ENCODE results near the gene GALNT7. TPM values are rescaled to one million over a fixed set of nuclear protein-coding genes. Genes with fewer than 3 reads are reported as not detected.

The GALNT7 gene
- polyA plus RNA-seq, 3 donors: 12.3 to 29.0 (median 19.7) TPM

DNA sequence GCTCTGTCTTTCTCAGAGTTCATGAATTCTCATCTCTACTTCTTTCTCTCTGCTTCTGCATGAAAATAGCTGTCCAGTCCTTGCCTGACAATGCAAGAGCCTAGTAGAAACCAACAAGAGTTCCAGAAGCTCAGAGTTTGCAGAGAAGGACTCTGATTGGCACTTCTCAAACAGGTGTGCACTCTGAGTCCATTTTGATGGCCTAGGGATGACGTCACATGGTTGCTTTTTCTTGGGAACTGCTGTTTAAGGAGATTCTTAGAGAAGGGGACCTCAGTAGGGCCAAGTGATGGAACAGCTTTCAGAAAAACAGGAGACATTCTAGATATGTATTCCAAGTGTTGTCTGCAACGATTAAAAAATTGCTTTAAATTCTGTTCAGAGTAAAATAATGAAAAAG, 108.7 kb downstream of the GALNT7 start:
- Mint-ChIP-seq H3K4me1 (peaks cover 15% of the 10 kb centered on the region), H3K4me3 (no peak overlapping the region), H3K27ac (no peak overlapping the region), H3K36me3 (peaks cover 14 to 25% of the 10 kb centered on the region in 2 donors), H3K9me3 (peaks cover 0 to 12% (median 9%) of the 10 kb centered on the region in 7 donors), H3K27me3 (ENCODE audit: low read depth in 3 of 3) (no peaks in the 10 kb centered on the region)
- peaks cover under 1 to 4% of the 10 kb centered on the region in 2 donors for H3K9me3 ChIP-seq (replicated peaks in 1 of 2; ENCODE audit: control insufficient read depth in 1 of 2, insufficient read depth in 1 of 2, low read length in 2 of 2)
- H3K27me3 ChIP-seq (ENCODE audit: control insufficient read depth in 2 of 2, insufficient read depth in 2 of 2, low read length in 2 of 2): no peaks in the 10 kb centered on the region
- H3K4me3 ChIP-seq (replicated peaks in 1 of 3; ENCODE audit: low read depth in 2 of 3, low read length in 3 of 3): no peak overlapping the region
- H2AFZ ChIP-seq (ENCODE audit: insufficient read depth, low read depth, low read length, poor library complexity, severe bottlenecking): no peak overlapping the region
- H3K27ac ChIP-seq (ENCODE audit: low read depth in 1 of 2, low read length in 2 of 2): no peak overlapping the region
- H3K36me3 ChIP-seq (replicated peaks in 1 of 2; ENCODE audit: control insufficient read depth in 1 of 2, insufficient read depth in 2 of 2, low read length in 2 of 2): peaks cover 4 to 13% of the 10 kb centered on the region in 2 donors
- H3K9ac ChIP-seq (ENCODE audit: insufficient read depth, low read length, poor library complexity, severe bottlenecking): no peak overlapping the region
- H3K79me2 ChIP-seq (ENCODE audit: insufficient read depth, low read length): peaks cover 49% of the 10 kb centered on the region
- H4K20me1 ChIP-seq (ENCODE audit: insufficient read depth, low read length): peaks cover 26% of the 10 kb centered on the region
- 100% methylated on average over 1 of the region's 2 CpGs for WGBS (ENCODE audit: insufficient coverage)
- H3K4me1 ChIP-seq (ENCODE audit: control insufficient read depth in 1 of 2, insufficient read depth in 2 of 2, low read length in 2 of 2): peaks cover 5 to 16% of the 10 kb centered on the region in 2 donors
- DNase-seq: no peak
- no peak overlapping the region for H3K4me2 ChIP-seq (replicated peaks; ENCODE audit: extremely low read depth, low read length, poor library complexity, severe bottlenecking)
- intact Hi-C loops (cut with micrococcal nuclease): no loop called here
- TF ChIP-seq, protein P1, sequence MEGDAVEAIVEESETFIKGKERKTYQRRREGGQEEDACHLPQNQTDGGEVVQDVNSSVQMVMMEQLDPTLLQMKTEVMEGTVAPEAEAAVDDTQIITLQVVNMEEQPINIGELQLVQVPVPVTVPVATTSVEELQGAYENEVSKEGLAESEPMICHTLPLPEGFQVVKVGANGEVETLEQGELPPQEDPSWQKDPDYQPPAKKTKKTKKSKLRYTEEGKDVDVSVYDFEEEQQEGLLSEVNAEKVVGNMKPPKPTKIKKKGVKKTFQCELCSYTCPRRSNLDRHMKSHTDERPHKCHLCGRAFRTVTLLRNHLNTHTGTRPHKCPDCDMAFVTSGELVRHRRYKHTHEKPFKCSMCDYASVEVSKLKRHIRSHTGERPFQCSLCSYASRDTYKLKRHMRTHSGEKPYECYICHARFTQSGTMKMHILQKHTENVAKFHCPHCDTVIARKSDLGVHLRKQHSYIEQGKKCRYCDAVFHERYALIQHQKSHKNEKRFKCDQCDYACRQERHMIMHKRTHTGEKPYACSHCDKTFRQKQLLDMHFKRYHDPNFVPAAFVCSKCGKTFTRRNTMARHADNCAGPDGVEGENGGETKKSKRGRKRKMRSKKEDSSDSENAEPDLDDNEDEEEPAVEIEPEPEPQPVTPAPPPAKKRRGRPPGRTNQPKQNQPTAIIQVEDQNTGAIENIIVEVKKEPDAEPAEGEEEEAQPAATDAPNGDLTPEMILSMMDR (IDR thresholded peaks at IDR 0.05): no peak

- Histone ChIP-seq H3K79me2 (ENCODE audit: insufficient read depth, low read length) (peaks cover 37% of the 10 kb centered on the region), H4K20me1 (ENCODE audit: insufficient read depth, low read length) (peaks cover 13% of the 10 kb centered on the region), H3K4me2 (replicated peaks; ENCODE audit: extremely low read depth, low read length, poor library complexity, severe bottlenecking) (no peak overlapping the region), H3K9ac (ENCODE audit: insufficient read depth, low read length, poor library complexity, severe bottlenecking) (no peak overlapping the region), H3K27me3 (ENCODE audit: control insufficient read depth in 2 of 2, insufficient read depth in 2 of 2, low read length in 2 of 2) (no peaks in the 10 kb centered on the region), H3K4me1 (ENCODE audit: control insufficient read depth in 1 of 2, insufficient read depth in 2 of 2, low read length in 2 of 2) (peaks cover 5 to 17% of the 10 kb centered on the region in 2 donors), H3K4me3 (replicated peaks in 1 of 3; ENCODE audit: low read depth in 2 of 3, low read length in 3 of 3) (peak overlapping the region in 1 of 3 experiments; percentile 23), H3K36me3 (replicated peaks in 1 of 2; ENCODE audit: control insufficient read depth in 1 of 2, insufficient read depth in 2 of 2, low read length in 2 of 2) (peaks cover 0 to 30% of the 10 kb centered on the region in 2 donors), H3K9me3 (replicated peaks in 1 of 2; ENCODE audit: control insufficient read depth in 1 of 2, insufficient read depth in 1 of 2, low read length in 2 of 2) (peaks cover 13 to 37% of the 10 kb centered on the region in 2 donors), H3K27ac (ENCODE audit: low read depth in 1 of 2, low read length in 2 of 2) (peak overlapping the region in 1 of 2 donors; percentile 50), H2AFZ (ENCODE audit: insufficient read depth, low read depth, low read length, poor library complexity, severe bottlenecking) (no peak overlapping the region)
- Mint-ChIP-seq H3K4me3 (no peak overlapping the region), H3K9me3 (peaks cover 7 to 38% (median 33%) of the 10 kb centered on the region in 7 donors), H3K36me3 (peaks cover 16 to 17% of the 10 kb centered on the region in 2 donors), H3K27ac (peak overlapping the region in 4 of 7 donors; percentile 21 to 77 (median 49)), H3K27me3 (ENCODE audit: low read depth in 3 of 3) (no peaks in the 10 kb centered on the region), H3K4me1 (peaks cover 9% of the 10 kb centered on the region)
- 100% methylated on average over 3 of the region's 4 CpGs for WGBS (ENCODE audit: insufficient coverage)
- TF ChIP-seq, protein P1 (IDR thresholded peaks at IDR 0.05): no peak
- DNase-seq: no peak
- intact Hi-C loops (cut with micrococcal nuclease): no loop called here
Measured at GRCh38 chr4:173280998-173281397, 112.4 kb downstream of the GALNT7 start.
